MM.1S (cell line): ENCODE results near the gene LRRC18.

Experiments used
- DNase-seq: peaks from one replicate; pipeline ENCODE4 v3.0.0-alpha.2; 2015
- H2AFZ ChIP-seq: fragments of 300-600 bp; sonication (generic); 2 replicates; pipeline ENCODE4 v1.6.0; 2016; ENCODE audit warnings: antibody characterized with exemption, low read length
- H3F3A ChIP-seq: fragments of 300-600 bp; sonication (generic); 2 replicates; pipeline ENCODE4 v1.6.1; 2016; ENCODE audit warnings: mild to moderate bottlenecking, antibody characterized with exemption, low read length, moderate library complexity, mixed read lengths; ENCODE audit not compliant: insufficient read depth
- H3K27ac ChIP-seq: fragments of 300-600 bp; sonication (generic); 2 replicates; pipeline ENCODE4 v1.5.1; 2016; ENCODE audit warnings: mild to moderate bottlenecking, low read length
- H3K27me3 ChIP-seq: fragments of 300-600 bp; sonication (generic); replicated peaks from 2 replicates; pipeline ENCODE4 v1.6.0; 2016; ENCODE audit warnings: low read length; ENCODE audit not compliant: insufficient read depth
- H3K36me3 ChIP-seq: fragments of 300-600 bp; sonication (generic); replicated peaks from 2 replicates; pipeline ENCODE4 v1.6.1; 2016; ENCODE audit warnings: mild to moderate bottlenecking, low read length, mixed read lengths; ENCODE audit not compliant: insufficient read depth
- H3K4me1 ChIP-seq: fragments of 300-600 bp; sonication (generic); 2 replicates; pipeline ENCODE4 v1.6.1; 2016; ENCODE audit warnings: low read length, mixed read lengths
- H3K4me2 ChIP-seq: fragments of 300-600 bp; sonication (generic); 2 replicates; pipeline ENCODE4 v1.6.0; 2016; ENCODE audit warnings: low read depth, low read length
- H3K4me3 ChIP-seq: fragments of 300-600 bp; sonication (generic); 2 replicates; pipeline ENCODE4 v1.5.1; 2016; ENCODE audit warnings: low read length, mixed read lengths
- H3K79me2 ChIP-seq: fragments of 300-600 bp; sonication (generic); 2 replicates; pipeline ENCODE4 v1.6.1; 2016; ENCODE audit warnings: mixed run types, low read length, mixed read lengths
- H3K9ac ChIP-seq: fragments of 300-600 bp; sonication (generic); 2 replicates; pipeline ENCODE4 v1.6.1; 2016; ENCODE audit warnings: low read length, mixed read lengths
- H3K9me2 ChIP-seq: fragments of 300-600 bp; sonication (generic); replicated peaks from 2 replicates; pipeline ENCODE4 v1.6.1; 2016; ENCODE audit warnings: mild to moderate bottlenecking, low read length, mixed read lengths; ENCODE audit not compliant: insufficient read depth
- H3K9me3 ChIP-seq: fragments of 300-600 bp; sonication (generic); replicated peaks from 2 replicates; pipeline ENCODE4 v1.6.1; 2016; ENCODE audit warnings: mild to moderate bottlenecking, low read length, mixed read lengths; ENCODE audit not compliant: insufficient read depth
- H4K20me1 ChIP-seq: fragments of 300-600 bp; sonication (generic); 2 replicates; pipeline ENCODE4 v1.6.1; 2016; ENCODE audit warnings: mild to moderate bottlenecking, low read length, moderate library complexity, mixed read lengths; ENCODE audit not compliant: insufficient read depth
- CTCF ChIP-seq: fragments of 300-600 bp; sonication (generic); IDR thresholded peaks from 2 replicates; pipeline ENCODE4 v1.5.1; 2016; ENCODE audit warnings: antibody characterized with exemption, low read length, mixed read lengths
- EZH2 ChIP-seq: fragments of 300-600 bp; sonication (generic); optimal IDR thresholded peaks from 2 replicates; pipeline ENCODE3; 2017; ENCODE audit warnings: low read depth, mild to moderate bottlenecking, antibody characterized with exemption, low read length, mixed read lengths
- EZH2phosphoT487 ChIP-seq: fragments of 300-600 bp; sonication (generic); IDR thresholded peaks from 2 replicates; pipeline ENCODE4 v1.6.1; 2018; ENCODE audit warnings: antibody characterized with exemption, low read length

Gene LRRC18

GRCh38 chr10:48929413-48929990, 10.1 kb downstream of the LRRC18 start:
- Histone ChIP-seq H3K9ac (no peak overlapping the region), H3K27ac (no peak overlapping the region), H3K4me3 (no peak overlapping the region), H3K9me3 (no peaks in the 10 kb centered on the region), H3K36me3 (no peaks in the 10 kb centered on the region), H3K4me1 (no peaks in the 10 kb centered on the region), H4K20me1 (no peaks in the 10 kb centered on the region), H3K9me2 (no peaks in the 10 kb centered on the region), H3K79me2 (no peaks in the 10 kb centered on the region), H3F3A (no peaks in the 10 kb centered on the region), H2AFZ (no peak overlapping the region), H3K4me2 (no peak overlapping the region), H3K27me3 (no peaks in the 10 kb centered on the region)
- DNase-seq, result no peak
- TF ChIP-seq EZH2 (no peak), CTCF (no peak), EZH2phosphoT487 (no peak)

- Histone ChIP-seq H3F3A (no peaks in the 10 kb centered on the region), H3K9me3 (no peaks in the 10 kb centered on the region), H4K20me1 (no peaks in the 10 kb centered on the region), H3K27me3 (no peaks in the 10 kb centered on the region), H2AFZ (no peak overlapping the region), H3K9ac (no peak overlapping the region), H3K4me3 (no peak overlapping the region), H3K79me2 (no peaks in the 10 kb centered on the region), H3K4me2 (no peak overlapping the region), H3K36me3 (no peaks in the 10 kb centered on the region), H3K27ac (no peak overlapping the region), H3K9me2 (no peaks in the 10 kb centered on the region), H3K4me1 (no peaks in the 10 kb centered on the region)
- TF ChIP-seq EZH2, result no peak
- no peak for TF ChIP-seq CTCF
- no peak for TF ChIP-seq EZH2phosphoT487
- no peak for DNase-seq
Measured at GRCh38 chr10:48926764-48927540, 12.7 kb downstream of the LRRC18 start.

GRCh38 chr10:48926255-48926654, 13.4 kb downstream of the LRRC18 start:
- Histone ChIP-seq H3K4me1 (no peaks in the 10 kb centered on the region), H3K9me3 (no peaks in the 10 kb centered on the region), H3K36me3 (no peaks in the 10 kb centered on the region), H3K9ac (no peak overlapping the region), H3K9me2 (no peaks in the 10 kb centered on the region), H3K27ac (no peak overlapping the region), H2AFZ (no peak overlapping the region), H3K4me2 (no peak overlapping the region), H3K27me3 (no peaks in the 10 kb centered on the region), H3K79me2 (no peaks in the 10 kb centered on the region), H3F3A (no peaks in the 10 kb centered on the region), H4K20me1 (no peaks in the 10 kb centered on the region), H3K4me3 (no peak overlapping the region)
- TF ChIP-seq CTCF (no peak), EZH2 (no peak), EZH2phosphoT487 (no peak)
- no peak for DNase-seq
